Stimulated activated CD4-positive, alpha-beta T cell treated with anti-CD3 and anti-CD28 coated beads, Interleukin-1b, Interleukin-23, amount 100 ng/mL, for 48 hours (primary cell): Measurements from ENCODE around the gene ZDHHC5.
"Not testable (repeated sequence)": the region's sequence is repeated elsewhere in the genome, so short reads cannot be mapped to it uniquely, and the experiment has no call there.

Source experiments
- DNase-seq: peaks from one replicate; pipeline ENCODE4 v3.0.0-alpha.2; 2020

Gene ZDHHC5

DNA sequence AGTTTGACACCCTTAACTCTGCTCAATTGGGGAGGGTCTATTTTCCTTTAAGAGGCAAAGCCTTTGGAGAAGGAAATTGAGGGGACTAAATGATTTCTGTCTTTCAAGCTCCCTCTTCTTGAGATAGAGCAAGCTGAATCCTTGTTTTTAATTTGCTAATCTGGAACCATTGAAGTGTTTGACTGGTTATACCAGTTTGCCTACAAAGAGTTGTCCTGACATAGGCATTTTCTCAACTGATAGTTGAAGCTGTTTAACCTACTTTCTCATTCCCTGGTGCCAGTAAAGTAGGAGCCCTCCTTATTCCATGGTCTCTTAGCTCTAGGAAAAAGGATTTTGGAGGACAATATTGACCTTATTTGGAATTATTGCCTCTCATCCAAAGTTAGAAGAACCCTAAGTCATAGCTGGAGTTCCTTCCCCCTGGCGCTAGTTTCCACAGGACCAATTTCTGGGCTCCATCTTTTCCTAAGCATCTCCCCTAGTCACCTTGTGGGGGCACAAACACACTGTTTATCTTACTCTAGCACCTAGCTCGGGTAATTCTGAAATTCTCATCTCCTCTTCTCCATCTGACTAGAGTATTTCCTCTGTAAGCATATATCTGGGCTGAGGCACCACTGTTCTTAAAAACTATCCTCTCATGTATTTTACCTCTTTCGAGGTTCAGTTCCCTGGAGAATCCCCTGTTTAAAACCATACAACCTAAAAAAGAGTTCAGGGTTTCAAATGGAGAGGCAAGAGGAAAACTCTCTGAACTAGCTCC is 7.4 kb downstream of the ZDHHC5 start:
- no peak for DNase-seq

DNA sequence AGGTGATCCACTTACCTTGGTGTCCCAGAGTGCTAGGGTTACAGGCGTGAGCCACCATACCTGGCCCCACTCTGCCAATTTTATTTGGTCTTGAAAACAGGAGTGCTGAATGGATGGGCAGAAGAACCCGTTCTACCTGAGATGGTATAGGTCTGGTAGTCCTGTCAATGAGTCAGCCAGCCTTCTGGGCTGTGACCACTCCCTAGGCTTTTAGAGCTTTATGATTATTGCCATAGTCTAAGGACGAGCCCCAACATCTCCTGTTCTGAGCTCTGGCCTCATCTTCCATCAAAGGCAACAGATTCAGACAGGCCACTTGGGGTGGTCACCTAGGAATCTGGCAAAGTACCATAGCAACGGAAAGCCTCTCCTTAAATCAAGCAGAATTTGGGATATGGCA is 11.5 kb downstream of the ZDHHC5 start:
- DNase-seq: no peak

DNA sequence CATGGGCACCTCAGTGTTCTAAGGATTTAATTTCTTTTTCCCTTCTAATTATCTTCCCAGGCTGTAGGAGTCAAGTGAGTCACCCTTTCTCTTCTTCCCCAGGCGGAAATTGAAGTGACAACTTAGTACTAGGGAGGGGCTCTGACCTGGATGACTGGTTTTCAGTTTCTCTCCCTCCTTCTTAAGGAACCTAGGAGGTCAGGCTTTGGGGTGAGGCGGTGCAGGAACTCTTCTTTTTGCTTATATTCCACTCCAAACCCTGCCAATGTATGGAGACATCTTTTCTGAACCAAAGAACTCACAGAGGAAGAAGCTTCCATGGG is 12.6 kb downstream of the ZDHHC5 start:
- DNase-seq: no peak

DNA sequence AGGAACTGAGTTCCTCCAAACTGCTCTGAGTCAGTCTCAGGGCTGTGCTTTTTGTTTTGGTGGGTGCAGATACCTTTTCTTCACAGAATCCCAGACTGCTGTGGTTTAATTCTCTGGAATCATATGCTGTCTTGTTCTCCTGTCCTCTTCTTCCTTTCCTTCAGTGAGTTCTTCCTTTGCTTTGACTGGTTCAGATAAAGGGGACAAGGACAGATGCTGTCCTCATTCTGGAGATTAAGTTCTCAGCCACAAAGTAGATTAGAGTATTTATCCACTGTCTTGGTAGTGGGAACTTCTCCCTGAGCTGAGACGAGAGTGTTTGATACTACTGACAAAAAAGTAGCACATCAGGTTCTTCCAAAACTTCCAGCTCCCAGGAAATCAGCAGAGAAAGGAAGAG is 13.3 kb downstream of the ZDHHC5 start:
- DNase-seq: no peak

DNA sequence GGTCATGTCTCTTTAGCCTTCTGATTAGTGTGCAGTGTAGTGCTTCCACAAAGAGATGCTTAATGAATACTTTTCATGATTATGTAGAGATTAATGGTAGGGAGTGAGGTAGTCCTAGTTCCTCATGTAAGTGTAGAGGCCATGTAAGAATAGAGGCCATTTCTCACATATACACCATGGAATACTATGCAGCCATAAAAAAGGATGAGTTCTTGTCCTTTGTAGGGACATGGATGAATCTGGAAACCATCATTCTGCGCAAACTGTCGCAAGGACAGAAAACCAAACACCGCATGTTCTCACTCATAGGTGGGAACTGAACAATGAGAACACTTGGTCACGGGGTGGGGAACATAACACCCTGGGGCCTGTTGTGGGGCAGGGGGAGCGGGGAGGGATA is 22.6 kb downstream of the ZDHHC5 start:
- not testable (repeated sequence) for DNase-seq

DNA sequence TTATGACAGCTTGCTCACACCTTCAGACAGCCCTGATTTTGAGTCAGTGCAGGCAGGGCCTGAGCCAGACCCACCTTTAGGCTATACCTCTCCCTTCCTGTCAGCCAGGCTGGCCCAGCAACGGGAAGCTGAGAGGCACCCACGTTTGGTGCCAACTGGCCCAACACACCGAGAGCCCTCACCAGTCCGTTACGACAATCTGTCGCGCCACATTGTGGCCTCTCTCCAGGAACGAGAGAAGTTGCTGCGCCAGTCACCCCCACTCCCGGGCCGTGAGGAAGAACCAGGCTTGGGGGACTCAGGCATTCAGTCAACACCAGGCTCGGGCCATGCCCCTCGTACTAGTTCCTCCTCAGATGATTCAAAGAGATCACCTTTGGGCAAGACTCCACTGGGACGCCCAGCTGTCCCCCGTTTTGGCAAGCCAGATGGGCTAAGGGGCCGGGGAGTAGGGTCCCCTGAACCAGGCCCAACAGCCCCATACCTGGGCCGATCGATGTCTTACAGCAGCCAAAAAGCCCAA is 31.0 kb downstream of the ZDHHC5 start:
- no peak for DNase-seq

DNA sequence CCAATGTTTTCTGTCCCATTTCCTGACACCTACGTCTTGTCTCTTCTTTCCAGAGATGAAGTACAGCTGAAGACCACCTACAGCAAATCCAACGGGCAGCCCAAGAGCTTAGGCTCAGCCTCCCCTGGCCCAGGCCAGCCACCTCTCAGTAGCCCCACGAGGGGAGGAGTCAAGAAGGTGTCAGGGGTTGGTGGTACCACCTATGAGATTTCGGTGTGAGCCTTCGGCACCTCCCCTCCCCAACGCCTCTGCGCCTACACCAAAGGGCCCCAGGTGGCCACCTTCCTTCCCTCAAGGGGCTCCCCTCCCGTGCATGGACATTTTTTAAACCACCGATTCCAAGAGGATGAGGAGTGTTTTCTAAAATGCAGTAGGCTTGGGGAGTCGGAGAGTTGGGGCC is 31.9 kb downstream of the ZDHHC5 start:
- no peak for DNase-seq

DNA sequence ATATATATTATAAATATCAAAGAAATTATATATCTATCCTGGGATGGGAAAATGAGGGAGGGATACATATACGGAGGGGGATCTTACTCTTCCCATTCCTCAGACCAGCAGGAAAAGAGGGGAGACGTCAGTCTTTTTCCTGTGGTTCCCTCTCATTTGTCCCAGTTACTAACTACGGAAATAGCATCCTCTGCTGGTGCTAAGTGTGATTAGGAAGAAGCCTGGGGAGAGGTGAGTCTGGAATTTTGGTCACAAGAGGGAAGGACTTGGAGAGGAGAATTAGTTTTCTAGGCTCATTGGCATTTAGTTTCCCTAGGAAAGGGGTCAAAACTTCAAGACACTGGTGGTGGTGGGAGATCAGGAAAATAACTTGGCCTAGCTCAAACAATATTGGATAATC is 32.5 kb downstream of the ZDHHC5 start:
- no peak for DNase-seq

DNA sequence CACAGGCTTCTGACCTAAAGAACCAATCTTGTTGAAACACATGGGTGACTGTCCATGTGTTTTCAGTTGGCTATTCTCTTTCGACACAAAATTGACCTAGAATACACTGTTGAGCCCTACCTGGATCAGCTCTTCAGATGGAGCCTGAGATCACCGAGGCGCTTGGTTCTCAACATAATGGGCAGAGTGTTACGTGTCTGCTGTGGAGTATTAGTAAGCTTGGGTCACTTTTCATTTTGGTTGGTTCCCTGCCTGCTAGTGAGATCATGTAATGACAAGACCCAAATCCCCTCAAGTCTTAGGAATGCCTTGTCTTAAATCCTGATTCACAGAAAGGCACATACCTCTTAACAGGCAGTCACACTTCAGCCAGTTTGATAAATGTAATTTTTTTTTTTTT is 35.4 kb downstream of the ZDHHC5 start:
- DNase-seq: no peak

DNA sequence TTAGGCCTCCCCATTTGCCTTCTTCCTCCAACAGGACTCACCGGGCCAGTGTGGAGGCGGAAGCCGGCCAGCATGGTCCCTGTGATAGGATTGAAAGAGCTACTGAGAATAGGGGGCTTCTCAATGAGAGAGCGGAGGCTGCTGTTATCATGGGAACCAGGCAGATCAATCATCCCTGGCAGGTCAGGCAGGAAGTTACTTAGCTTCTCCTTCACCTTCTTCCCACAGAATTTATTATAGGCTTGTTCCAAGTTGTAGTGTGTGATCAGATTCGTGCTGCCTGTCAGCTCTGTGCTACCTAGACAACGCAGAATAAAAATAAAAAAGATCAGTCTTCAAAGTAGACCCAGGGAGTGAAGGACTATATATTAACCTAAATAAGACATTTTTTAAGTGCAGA is 37.0 kb downstream of the ZDHHC5 start:
- DNase-seq: no peak

DNA sequence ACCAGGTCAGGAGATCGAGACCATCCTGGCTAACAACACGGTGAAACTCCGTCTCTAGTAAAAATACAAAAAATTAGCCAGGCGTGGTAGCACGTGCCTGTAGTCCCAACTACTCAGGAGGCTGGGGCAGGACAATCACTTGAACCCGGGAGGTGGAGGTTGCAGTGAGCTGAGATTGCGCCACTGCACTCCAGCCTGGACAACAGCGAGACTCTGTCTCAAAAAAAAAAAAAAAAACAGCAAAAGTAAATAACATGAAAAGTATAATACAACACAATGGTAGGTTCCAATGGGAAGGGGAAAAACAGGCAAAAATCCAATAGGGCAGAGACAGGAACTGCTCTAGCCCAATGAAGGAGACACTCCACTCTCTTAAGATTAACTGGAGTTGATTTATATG is 37.5 kb downstream of the ZDHHC5 start:
- DNase-seq: not testable (repeated sequence)

DNA sequence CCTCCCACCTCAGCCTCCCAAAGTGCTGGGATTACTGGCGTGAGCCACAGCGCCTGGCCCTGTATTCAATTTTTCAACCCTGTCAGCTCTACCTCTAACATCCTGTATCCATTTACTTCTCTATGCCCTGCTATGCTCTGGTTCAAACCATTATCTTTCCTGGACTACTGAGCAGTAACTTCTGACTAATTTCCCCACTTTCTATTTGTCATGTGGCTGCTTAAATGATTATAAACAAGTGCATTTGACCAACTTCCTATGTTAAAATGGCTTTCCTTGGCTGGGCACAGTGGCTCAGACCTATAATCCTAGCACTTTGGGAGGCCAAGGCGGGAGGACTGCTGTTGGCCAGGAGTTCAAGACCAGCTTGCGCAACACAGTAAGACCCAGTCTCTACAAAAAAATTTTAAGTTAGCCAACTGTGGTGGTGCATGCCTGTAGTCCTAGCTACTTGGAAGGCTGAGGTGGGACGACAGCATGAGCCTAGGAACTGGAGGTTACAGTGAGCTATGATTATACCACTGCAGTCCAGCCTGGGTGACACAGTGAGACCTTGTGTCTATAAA is 42.0 kb downstream of the ZDHHC5 start:
- no peak for DNase-seq

DNA sequence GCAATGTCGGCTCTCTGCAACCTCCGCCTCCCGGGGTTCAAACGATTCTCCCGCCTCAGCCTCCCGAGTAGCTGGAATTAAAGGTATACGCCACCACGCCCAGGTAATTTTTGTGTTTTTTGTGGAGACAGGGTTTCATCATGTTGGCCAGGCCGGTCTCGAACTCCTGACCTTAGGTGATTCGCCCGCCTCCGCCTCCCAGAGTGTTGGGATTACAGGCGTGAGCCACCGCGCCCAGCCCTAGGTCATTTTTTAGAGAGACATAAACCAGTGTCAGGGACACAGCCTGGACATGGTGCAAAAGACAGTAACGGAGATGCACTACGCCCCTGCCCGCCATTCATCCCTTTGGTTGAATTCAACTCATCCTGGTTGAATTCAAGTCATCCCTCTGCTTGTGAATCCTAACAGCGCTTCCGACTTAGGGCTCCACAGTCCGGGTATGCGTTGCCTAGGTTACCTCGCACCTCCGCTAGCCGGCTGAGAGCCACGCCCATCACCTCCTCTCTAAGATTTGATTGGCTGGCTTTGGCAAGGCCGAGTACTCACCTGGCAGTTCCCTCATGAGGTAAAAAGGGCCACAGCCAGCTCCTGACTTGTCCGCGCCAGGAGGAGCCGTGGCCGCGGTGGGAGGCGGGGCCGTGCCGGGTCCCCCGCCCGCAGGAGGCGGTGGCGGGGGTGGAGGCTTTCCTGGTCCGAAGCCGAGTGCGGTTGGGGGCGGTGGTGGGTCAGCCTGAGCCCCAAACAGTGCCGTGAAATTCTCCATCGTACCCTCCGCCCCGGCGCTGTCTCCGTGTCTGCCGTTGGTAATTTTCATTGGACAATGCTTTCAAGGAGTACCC is 43.7 kb downstream of the ZDHHC5 start, which contains the start of gene MED19:
Gene MED19 (minus strand): TSS at position 802 of the 842 bp plus-strand sequence. CDS start 36 bp downstream, at position 766.
- DNase-seq: peak; percentile 84

DNA sequence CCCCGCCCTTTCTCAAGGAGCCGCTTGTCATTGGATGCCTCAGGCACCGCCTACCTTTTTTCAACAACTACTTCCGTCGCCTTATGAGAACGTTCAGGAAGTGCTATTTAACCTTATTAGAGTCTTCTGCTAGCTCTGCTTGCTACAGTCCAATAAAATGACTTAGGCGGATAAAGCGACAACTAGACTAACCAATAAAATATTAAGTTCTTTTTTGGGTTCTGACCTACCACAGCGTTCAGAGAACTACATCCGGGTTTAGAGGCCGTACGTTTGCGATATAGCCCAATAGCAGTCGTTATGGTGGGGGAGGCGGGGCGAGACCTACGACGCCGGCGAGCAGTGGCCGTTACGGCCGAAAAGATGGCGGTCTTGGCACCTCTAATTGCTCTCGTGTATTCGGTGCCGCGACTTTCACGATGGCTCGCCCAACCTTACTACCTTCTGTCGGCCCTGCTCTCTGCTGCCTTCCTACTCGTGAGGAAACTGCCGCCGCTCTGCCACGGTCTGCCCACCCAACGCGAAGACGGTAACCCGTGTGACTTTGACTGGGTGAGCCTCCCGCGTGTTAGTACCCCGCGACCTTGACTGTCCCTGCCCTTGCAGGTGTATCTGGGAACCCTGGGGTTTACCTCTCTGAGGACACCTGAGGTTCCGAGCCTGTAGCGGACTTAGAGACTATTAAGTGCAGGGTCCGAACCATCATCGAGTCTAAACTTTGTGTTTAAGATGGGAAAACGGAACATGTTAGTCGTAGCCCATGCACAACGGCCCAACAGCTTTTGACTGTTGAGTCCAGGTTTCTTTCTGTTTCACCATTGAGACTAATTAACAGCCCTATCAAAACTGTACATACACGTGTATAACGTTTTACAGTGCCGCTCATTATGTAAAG is 44.6 kb downstream of the ZDHHC5 start, which contains the start of gene TMX2:
Gene TMX2 (plus strand): TSS at position 338 of the 895 bp plus-strand sequence. CDS start 26 bp downstream, at position 364.
- peak; percentile 90 for DNase-seq

DNA sequence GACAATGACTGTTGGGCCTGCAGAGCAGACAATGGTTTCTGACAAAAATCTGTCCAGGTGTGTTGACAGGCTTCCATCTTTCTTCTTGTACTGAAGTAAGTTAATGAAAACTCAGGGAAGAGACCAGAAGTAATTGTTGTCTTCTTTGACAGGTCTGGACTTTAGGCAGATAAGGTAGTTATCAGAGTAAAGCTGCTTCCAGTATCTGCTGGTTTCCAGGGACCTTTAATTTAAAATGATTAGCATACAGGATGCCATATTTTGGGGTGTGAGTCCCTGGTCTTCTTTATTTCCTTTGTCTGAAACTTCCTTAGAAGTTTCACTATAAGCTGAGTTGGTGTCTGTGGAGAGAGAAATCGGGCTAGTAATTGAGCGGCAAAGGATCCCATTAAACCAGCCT is 45.9 kb downstream of the ZDHHC5 start:
- no peak for DNase-seq

DNA sequence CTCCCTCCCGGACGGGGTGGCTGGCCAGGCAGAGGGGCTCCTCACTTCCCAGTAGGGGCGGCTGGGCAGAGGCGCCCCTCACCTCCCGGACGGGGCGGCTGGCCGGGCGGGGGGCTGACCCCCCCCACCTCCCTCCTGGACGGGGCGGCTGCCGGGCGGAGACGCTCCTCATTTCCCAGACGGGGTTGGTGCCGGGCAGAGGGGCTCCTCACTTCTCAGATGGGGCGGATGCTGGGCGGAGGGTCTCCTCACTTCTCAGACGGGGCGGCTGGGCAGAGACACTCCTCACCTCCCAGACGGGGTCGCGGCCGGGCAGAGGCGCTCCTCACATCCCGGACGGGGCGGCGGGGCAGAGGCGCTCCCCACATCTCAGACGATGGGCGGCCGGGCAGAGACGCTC is 48.8 kb downstream of the ZDHHC5 start:
- not testable (repeated sequence) for DNase-seq

DNA sequence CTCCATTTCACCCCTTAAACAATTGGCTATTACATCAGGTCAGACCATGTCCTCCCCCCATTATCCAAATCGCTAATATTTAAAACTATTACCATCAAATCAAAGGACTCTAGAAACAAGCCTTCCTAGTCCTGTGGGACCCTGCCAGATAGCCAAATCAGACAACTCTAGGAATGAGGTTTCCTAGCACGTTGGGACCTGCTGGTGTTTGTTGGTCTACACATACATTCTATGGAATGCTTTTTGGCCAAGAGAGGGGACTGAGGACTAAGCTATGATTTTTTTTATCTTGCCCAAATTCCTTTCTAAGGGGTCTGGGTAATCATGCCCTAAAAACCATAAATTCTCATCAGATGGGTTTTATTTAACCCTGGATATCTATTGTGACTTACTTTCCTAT is 59.3 kb downstream of the ZDHHC5 start:
- no peak for DNase-seq

DNA sequence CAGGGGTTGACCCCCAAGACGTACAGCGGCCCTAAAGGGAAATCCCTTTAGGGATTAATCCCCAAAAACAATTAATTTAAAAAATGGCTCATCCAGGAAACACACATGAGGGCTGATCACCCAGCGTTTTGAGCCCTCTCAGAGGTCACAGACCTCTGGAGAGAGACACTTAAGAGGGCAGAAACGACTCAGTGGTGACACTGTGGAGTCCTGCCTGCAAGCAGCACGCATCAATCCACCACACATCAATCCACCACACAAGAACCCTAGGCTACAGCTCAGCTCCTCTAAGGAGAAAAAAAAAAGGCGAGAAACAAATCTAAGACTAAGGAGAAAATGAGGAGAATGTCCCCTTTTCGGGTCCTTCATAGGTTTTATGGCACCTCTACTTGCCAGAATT is 60.9 kb downstream of the ZDHHC5 start:
- DNase-seq: no peak

DNA sequence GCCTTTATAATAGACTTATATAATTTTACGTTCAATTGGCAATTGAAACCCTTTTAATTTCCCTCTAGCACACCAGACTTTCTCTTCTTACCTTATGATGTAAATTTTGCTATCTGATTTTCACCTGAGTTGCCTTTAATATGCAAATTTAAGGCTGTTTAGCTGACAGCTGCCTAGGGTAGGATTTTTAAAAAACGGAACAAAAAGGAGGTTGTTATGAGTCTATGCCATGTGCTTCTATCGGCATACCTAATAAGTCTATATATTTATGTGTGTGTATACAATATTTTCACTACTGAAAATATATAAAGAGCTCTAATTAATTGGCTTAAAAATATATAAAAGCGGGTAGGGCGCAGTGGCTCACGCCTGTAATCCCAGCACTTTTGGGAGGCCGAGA is 61.6 kb downstream of the ZDHHC5 start:
- DNase-seq: no peak

DNA sequence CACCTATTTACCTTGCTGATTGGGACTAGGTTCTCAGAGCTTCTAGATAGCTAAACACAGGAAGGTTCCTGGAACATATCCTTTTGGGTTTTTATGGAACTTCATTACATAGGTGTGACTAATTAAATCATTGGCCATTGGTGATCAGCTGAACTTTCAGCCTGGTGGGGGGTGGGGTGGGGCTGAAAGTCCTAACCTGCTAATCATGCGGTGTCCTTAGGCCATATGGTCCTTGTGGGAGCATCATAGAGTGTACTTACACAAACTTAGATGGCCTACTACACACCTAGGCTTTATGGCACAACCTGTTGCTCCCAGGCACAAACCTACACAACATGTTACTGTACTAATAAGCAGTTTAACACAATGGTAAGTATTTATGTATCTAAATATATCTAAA is 64.7 kb downstream of the ZDHHC5 start:
- no peak for DNase-seq

DNA sequence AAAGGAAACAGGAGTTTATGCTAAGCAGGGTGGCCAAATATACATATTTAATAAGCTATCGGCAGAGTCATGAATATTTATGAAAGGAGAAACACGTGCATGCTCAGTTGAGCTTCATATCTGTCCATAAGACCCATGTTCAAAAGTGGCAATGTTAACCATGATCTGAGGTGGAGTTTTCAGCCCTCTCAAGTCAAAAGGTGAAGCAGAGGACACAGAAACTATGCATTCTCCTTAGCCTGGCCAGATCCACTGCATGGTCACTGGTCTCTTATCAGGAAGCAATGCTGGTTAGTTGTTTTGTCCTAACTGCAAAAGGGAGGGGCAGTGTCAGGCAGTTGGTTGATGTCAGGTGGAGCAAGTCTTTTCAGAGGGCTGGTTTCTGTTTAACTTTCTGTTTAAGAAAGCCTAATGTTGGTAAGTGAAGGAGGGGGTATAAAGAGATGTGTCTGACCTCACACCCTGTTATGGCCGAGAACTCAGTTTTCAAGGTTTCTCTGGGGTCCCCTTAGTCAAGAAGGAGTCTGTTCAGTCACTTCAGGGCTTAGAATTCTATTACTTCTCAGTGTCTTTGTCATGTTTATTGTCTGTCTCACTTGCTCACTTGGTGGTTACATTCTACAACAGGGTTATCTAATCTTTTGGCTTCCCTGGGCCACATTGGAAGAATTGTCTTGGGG is 67.8 kb downstream of the ZDHHC5 start:
- no peak for DNase-seq
